T-helper 22 cell (primary cell): ENCODE results near the gene MAP4K3.

Source experiments
- DNase-seq: peaks from one replicate; pipeline ENCODE4 v3.0.0-alpha.2; 2020; ENCODE audit warnings: low read depth

MAP4K3 gene

GRCh38 chr2:39241588-39241987 is 195.5 kb downstream of the MAP4K3 start:
- DNase-seq, result no peak

GRCh38 chr2:39240758-39241157 is 196.3 kb downstream of the MAP4K3 start:
- no peak for DNase-seq

GRCh38 chr2:39234754-39235153 is 202.3 kb downstream of the MAP4K3 start:
- no peak for DNase-seq

GRCh38 chr2:39232141-39232540 is 204.9 kb downstream of the MAP4K3 start:
- no peak for DNase-seq

GRCh38 chr2:39228413-39229209 is 208.5 kb downstream of the MAP4K3 start:
- DNase-seq, result no peak

GRCh38 chr2:39227628-39228412 is 209.3 kb downstream of the MAP4K3 start:
- DNase-seq, result peak; percentile 51

GRCh38 chr2:39225567-39225966 is 211.5 kb downstream of the MAP4K3 start:
- DNase-seq, result no peak

- no peak for DNase-seq
Measured at GRCh38 chr2:39223909-39224308, 213.2 kb downstream of the MAP4K3 start.

GRCh38 chr2:39221459-39221858 is 215.6 kb downstream of the MAP4K3 start:
- DNase-seq, result no peak

GRCh38 chr2:39220136-39220535 is 216.9 kb downstream of the MAP4K3 start:
- DNase-seq, result no peak

GRCh38 chr2:39218391-39218790 is 218.7 kb downstream of the MAP4K3 start:
- no peak for DNase-seq

- no peak for DNase-seq
Measured at GRCh38 chr2:39217192-39217550, 219.9 kb downstream of the MAP4K3 start.

- DNase-seq, result peak; percentile 67
Measured at GRCh38 chr2:39216346-39217191, 220.5 kb downstream of the MAP4K3 start.

GRCh38 chr2:39215545-39215944 is 221.5 kb downstream of the MAP4K3 start:
- no peak for DNase-seq

- no peak for DNase-seq
Measured at GRCh38 chr2:39213015-39213414, 224.1 kb downstream of the MAP4K3 start.

- DNase-seq, result no peak
Measured at GRCh38 chr2:39210846-39211245, 226.2 kb downstream of the MAP4K3 start.

GRCh38 chr2:39203382-39203781 is 233.7 kb downstream of the MAP4K3 start:
- no peak for DNase-seq

GRCh38 chr2:39202639-39203369 is 234.3 kb downstream of the MAP4K3 start:
- DNase-seq, result no peak
